Heart right ventricle (tissue), 16 donors: Measurements from ENCODE around the gene LRRC27. TPM values are rescaled to one million over a fixed set of nuclear protein-coding genes. Genes with fewer than 3 reads are reported as not detected.
A peak's percentile ranks its signal among the peaks of the same experiment; 100 is the strongest.

ENCODE experiments used
- ATAC-seq, 8 donors: fragments of 200-7000 bp; cut with Tn5 transposase; one replicate each; pipeline ENCODE4 v1.9.1; 2020; ENCODE audit warnings: mild to moderate bottlenecking in 8 of 8, moderate library complexity in 8 of 8, moderate number of reproducible peaks in 1 of 8
- DNase-seq, 2 donors: peaks; one replicate each; pipeline ENCODE4 v3.0.0-alpha.2; 2020
- H3K27ac ChIP-seq, 10 donors: fragments of 200-600 bp; sonication (generic) in 2 of 10; one replicate each; pipeline versions ENCODE4 v1.5.0 to v1.8.0; 2020 to 2022; ENCODE audit warnings: mild to moderate bottlenecking in 3 of 10
- H3K27me3 ChIP-seq, 7 donors: fragments of 200-600 bp; one replicate each; pipeline ENCODE4 v1.8.0; 2021 to 2022; ENCODE audit warnings: mild to moderate bottlenecking in 2 of 7
- H3K36me3 ChIP-seq, 9 donors: fragments of 200-600 bp; sonication (generic) in 1 of 9; one replicate each; pipeline versions ENCODE4 v1.5.0 to v1.8.0; 2020 to 2022; ENCODE audit warnings: mild to moderate bottlenecking in 2 of 9
- H3K4me1 ChIP-seq, 9 donors: fragments of 200-600 bp; sonication (generic) in 1 of 9; one replicate each; pipeline versions ENCODE4 v1.5.0 to v1.8.0; 2020 to 2022; ENCODE audit warnings: mild to moderate bottlenecking in 4 of 9
- H3K4me3 ChIP-seq, 10 donors: fragments of 200-600 bp; sonication (generic) in 2 of 10; one replicate each; pipeline versions ENCODE4 v1.5.0 to v1.8.0; 2020 to 2022; ENCODE audit warnings: mild to moderate bottlenecking in 7 of 10, moderate library complexity in 2 of 10
- H3K9me3 ChIP-seq, 11 donors: fragments of 200-600 bp in 10 of 11; sonication (generic) in 2 of 11; one replicate each; pipeline versions ENCODE4 v1.5.0 to v1.8.0; 2013 to 2022; ENCODE audit warnings: mild to moderate bottlenecking in 2 of 11, control low read depth in 1 of 11, moderate library complexity in 1 of 11
- CTCF ChIP-seq, 9 donors: fragments of 200-600 bp; sonication (generic) in 2 of 9; IDR thresholded peaks; one replicate each; pipeline versions ENCODE4 v1.5.0 to v1.8.0; 2021 to 2022; ENCODE audit warnings: antibody characterized with exemption in 9 of 9, mild to moderate bottlenecking in 5 of 9, moderate library complexity in 1 of 9
- WGBS, 2 donors: extraction: QIAGEN DNeasy Blood & Tissue Kit; methylation state at CpG; one replicate each; pipeline ENCODE4 v1.1.7; 2013; ENCODE audit warnings: inconsistent platforms in 1 of 2; 5-methylcytosine and 5-hydroxymethylcytosine counted together
- intact Hi-C, 10 donors: fragments of 100-400 bp; cut with DNase I; formaldehyde crosslinking; loops; one replicate each; pipeline versions ENCODE4 v1.11.1 to v1.14.2; 2022
- polyA plus RNA-seq, 2 donors: library from polyadenylated mRNA; stranded (reverse); fragments of 200-250 nt; gene quantifications; one replicate each; pipeline ENCODE4 v1.2.3, GENCODE V29; 2013
- total RNA-seq, 10 donors: library from RNA; stranded (reverse); fragmentation: NEBNext Ultra II Directional in 3 of 10; extraction: Animal tissue kit (Norgen Biotek cat#: 25700) in 3 of 10; gene quantifications; one replicate each; pipeline versions ENCODE4 v1.2.1 to v1.2.4, GENCODE V29; 2021 to 2023
- donor health status: Arrhythmogenic right ventricular cardiomyopathy.
- donor health status: ischemic (EF 13 %, LVEDD 7.1; RV severe dilation, severe dysfunction).
- donor health status: healthy with polysubstance abuse.
- donor health status: DM: no; HTN: yes; CAD: no.
- donor health status: DM: no; HTN: no; CAD: no.
- donor health status: ischemic (EF 25% LVEDD 6.9; RV normal size, moderate dysfunction).
- donor health status: ischemic (EF 25% LVEDD 5.7; RV mildly dilated, moderate dysfunction).
- donor health status: healthy.
- donor health status: DM: yes; HTN: yes; CAD: no.
- donor health status: Ischemic cardiomyopathy.
- donor health status: ischemic (EF 35%, LVEDD 5.7; RV mildly dilated, moderate dysfunction).
- donor health status: nonischemic (EF 11% LVEDD 7.7; RV severe dilation, severe dysfunction).
- donor health status: DM: yes; HTN: yes; CAD: no.
- donor health status: PGD.
- donor health status: ischemic (EF 29% LVEDD 5.4; RV normal size, mild dysfunction).
- donor health status: nonischemic (EF 23%, LVEDD 6.1; RV moderate dilation, normal function).

Gene LRRC27
- total and polyA plus RNA-seq, 12 donors: 3.0 to 8.1 (median 4.7) TPM

- H3K27ac ChIP-seq: peak overlapping the region in 1 of 10 donors; percentile 52
- H3K4me3 ChIP-seq: no peak overlapping the region
- peaks cover 0 to 26% (median 11%) of the 10 kb centered on the region in 9 donors for H3K36me3 ChIP-seq
- ATAC-seq (no peak), DNase-seq (no peak)
- H3K9me3 ChIP-seq: no peaks in the 10 kb centered on the region
- H3K27me3 ChIP-seq: no peaks in the 10 kb centered on the region
- TF ChIP-seq CTCF (IDR thresholded peaks at IDR 0.05): no peak
- 88 to 96% methylated on average over 17 of the region's 17 CpGs for WGBS, 2 donors
- peaks cover 12 to 46% (median 32%) of the 10 kb centered on the region in 9 donors for H3K4me1 ChIP-seq
- intact Hi-C loops: no loop called here
Measured at GRCh38 chr10:132406181-132406580, 74.2 kb downstream of the LRRC27 start.

- Histone ChIP-seq H3K27ac (peak overlapping the region in 9 of 10 donors; percentile 52 to 85 (median 79)), H3K4me3 (no peak overlapping the region), H3K9me3 (no peaks in the 10 kb centered on the region), H3K4me1 (peaks cover 8 to 46% (median 35%) of the 10 kb centered on the region in 9 donors), H3K36me3 (peaks cover 0 to 26% (median 11%) of the 10 kb centered on the region in 9 donors), H3K27me3 (no peaks in the 10 kb centered on the region)
- TF ChIP-seq CTCF (IDR thresholded peaks at IDR 0.05): no peak
- 94 to 98% methylated on average over 16 of the region's 16 CpGs for WGBS, 2 donors
- intact Hi-C loops: no loop called here
- no peak for ATAC-seq
- no peak for DNase-seq
Measured at GRCh38 chr10:132406750-132407149, 74.8 kb downstream of the LRRC27 start.

GRCh38 chr10:132407243-132407746 is 75.3 kb downstream of the LRRC27 start:
- ATAC-seq: peak in 7 of 8 donors; percentile 29 to 76 (median 65)
- peak; percentile 67 to 74 for DNase-seq
- Histone ChIP-seq H3K27me3 (no peaks in the 10 kb centered on the region), H3K4me3 (peak overlapping the region in 5 of 10 donors; percentile 2 to 26 (median 21)), H3K36me3 (peaks cover 0 to 26% (median 11%) of the 10 kb centered on the region in 9 donors), H3K9me3 (no peaks in the 10 kb centered on the region), H3K27ac (peak overlapping the region; percentile 52 to 85 (median 77)), H3K4me1 (peaks cover 8 to 46% (median 40%) of the 10 kb centered on the region in 9 donors)
- no peak for TF ChIP-seq CTCF (IDR thresholded peaks at IDR 0.05)
- WGBS, 2 donors: 67 to 70% methylated on average over 12 of the region's 12 CpGs
- intact Hi-C loops: no loop called here

- intact Hi-C loops: no loop called here
- 37 to 46% methylated on average over 17 of the region's 17 CpGs for WGBS, 2 donors
- peak overlapping the region; percentile 52 to 85 (median 77) for H3K27ac ChIP-seq
Measured at GRCh38 chr10:132407846-132408278, 75.9 kb downstream of the LRRC27 start.

More at GRCh38 chr10:132407846-132408278, 75.9 kb downstream of the LRRC27 start:
- TF ChIP-seq CTCF (IDR thresholded peaks at IDR 0.05): peak in 1 of 9 donors; percentile 13
- Histone ChIP-seq H3K9me3 (no peaks in the 10 kb centered on the region), H3K4me3 (peak overlapping the region in 6 of 10 donors; percentile 2 to 26 (median 16)), H3K27me3 (no peaks in the 10 kb centered on the region), H3K36me3 (peaks cover 0 to 26% (median 11%) of the 10 kb centered on the region in 9 donors), H3K4me1 (peaks cover 8 to 51% (median 41%) of the 10 kb centered on the region in 9 donors)
- peak in 1 of 2 donors; percentile 47 for DNase-seq
- ATAC-seq: peak; percentile 45 to 80 (median 70)
